GM12878 (cell line): Measurements from ENCODE around the gene MYOM1.

Experiments used
- ETV6 ChIP-seq, 2 experiments: fragments of 450-650 bp in 1 of 2; IDR thresholded peaks in 1 of 2; conservative IDR thresholded peaks in 1 of 2; 2 replicates each; pipeline ENCODE4 v1.6.1; 2014; ENCODE audit warnings: antibody characterized with exemption in 1 of 2, borderline replicate concordance in 1 of 2, low read depth in 1 of 2, mild to moderate bottlenecking in 1 of 2, moderate library complexity in 1 of 2
- FOXK2 ChIP-seq: fragments of 450-650 bp; IDR thresholded peaks from 2 replicates; pipeline ENCODE4 v1.6.1; 2017; ENCODE audit warnings: mild to moderate bottlenecking, moderate library complexity
- JUND ChIP-seq: IDR thresholded peaks from 2 replicates; pipeline ENCODE4 v1.6.1; 2012; ENCODE audit warnings: low read depth, mild to moderate bottlenecking, low read length, improper control_type of control experiment, moderate library complexity
- POLR2AphosphoS5 ChIP-seq: IDR thresholded peaks from 2 replicates; pipeline ENCODE4 v1.6.1; 2011; ENCODE audit warnings: mild to moderate bottlenecking, low read length, inconsistent platforms
- ZNF207 ChIP-seq: fragments of 450-650 bp; IDR thresholded peaks from 2 replicates; pipeline ENCODE4 v1.6.1; 2014; ENCODE audit warnings: antibody characterized with exemption, mild to moderate bottlenecking, borderline replicate concordance
- TF ChIP-seq, protein P1 (sequence below), 3 experiments: IDR thresholded peaks in 2 of 3; conservative IDR thresholded peaks in 1 of 3; 2 replicates each; pipeline ENCODE4 v1.5.1; 2011; ENCODE audit warnings: low read depth in 3 of 3, low read length in 3 of 3, mild to moderate bottlenecking in 3 of 3, control low read depth in 2 of 3, moderate library complexity in 2 of 3, inconsistent platforms in 1 of 3, mixed read lengths in 1 of 3; ENCODE audit not compliant: control insufficient read depth in 2 of 3, insufficient read depth in 1 of 3; ENCODE audit errors: extremely low read depth in 1 of 3
- TF ChIP-seq, protein P2 (sequence below): IDR thresholded peaks from 2 replicates; pipeline ENCODE4 v1.6.1; 2011; ENCODE audit warnings: borderline replicate concordance, low read depth, mild to moderate bottlenecking, moderate library complexity, mixed read lengths, low read length; ENCODE audit not compliant: insufficient read depth; ENCODE audit errors: extremely low read length

DNA sequence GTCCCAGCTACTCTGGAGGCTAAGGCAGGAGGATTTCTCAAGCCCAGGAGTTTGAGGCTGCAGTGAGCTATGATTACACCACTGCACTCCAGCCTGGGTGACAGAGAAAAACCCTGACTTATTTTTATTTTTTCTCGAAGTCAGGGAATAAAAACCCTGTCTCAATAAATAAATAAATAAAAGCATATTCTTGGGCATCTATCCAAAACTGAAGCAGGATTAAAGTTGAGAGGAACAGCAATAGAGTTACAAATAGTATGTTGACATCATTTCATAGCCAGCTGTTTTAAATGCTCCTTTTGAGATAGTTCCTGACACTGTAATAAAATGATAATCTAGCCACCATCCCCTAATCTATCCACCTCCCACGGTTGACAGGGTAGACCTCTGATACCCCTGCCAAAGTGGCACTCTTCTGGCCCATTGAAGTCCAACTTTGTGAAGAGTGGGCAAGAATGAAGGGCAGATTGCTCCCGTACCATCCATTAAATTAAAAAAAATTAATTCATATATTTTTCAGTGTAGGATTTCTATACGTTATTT, 164.5 kb downstream of the MYOM1 start:
- TF ChIP-seq, protein P1, sequence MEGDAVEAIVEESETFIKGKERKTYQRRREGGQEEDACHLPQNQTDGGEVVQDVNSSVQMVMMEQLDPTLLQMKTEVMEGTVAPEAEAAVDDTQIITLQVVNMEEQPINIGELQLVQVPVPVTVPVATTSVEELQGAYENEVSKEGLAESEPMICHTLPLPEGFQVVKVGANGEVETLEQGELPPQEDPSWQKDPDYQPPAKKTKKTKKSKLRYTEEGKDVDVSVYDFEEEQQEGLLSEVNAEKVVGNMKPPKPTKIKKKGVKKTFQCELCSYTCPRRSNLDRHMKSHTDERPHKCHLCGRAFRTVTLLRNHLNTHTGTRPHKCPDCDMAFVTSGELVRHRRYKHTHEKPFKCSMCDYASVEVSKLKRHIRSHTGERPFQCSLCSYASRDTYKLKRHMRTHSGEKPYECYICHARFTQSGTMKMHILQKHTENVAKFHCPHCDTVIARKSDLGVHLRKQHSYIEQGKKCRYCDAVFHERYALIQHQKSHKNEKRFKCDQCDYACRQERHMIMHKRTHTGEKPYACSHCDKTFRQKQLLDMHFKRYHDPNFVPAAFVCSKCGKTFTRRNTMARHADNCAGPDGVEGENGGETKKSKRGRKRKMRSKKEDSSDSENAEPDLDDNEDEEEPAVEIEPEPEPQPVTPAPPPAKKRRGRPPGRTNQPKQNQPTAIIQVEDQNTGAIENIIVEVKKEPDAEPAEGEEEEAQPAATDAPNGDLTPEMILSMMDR (IDR thresholded peaks at IDR 0.05 in 2 of 3, conservative IDR thresholded peaks at IDR 0.05 in 1 of 3; ENCODE audit: control insufficient read depth in 2 of 3, extremely low read depth in 1 of 3, insufficient read depth in 1 of 3, low read depth in 3 of 3, low read length in 3 of 3) = no peak
- no peak for TF ChIP-seq POLR2AphosphoS5
- no peak for TF ChIP-seq ZNF207
- TF ChIP-seq, protein P2, sequence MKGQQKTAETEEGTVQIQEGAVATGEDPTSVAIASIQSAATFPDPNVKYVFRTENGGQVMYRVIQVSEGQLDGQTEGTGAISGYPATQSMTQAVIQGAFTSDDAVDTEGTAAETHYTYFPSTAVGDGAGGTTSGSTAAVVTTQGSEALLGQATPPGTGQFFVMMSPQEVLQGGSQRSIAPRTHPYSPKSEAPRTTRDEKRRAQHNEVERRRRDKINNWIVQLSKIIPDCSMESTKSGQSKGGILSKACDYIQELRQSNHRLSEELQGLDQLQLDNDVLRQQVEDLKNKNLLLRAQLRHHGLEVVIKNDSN = no peak
- TF ChIP-seq JUND = no peak
- TF ChIP-seq ETV6 (conservative IDR thresholded peaks at IDR 0.05 in 1 of 2, IDR thresholded peaks at IDR 0.05 in 1 of 2; ENCODE audit: borderline replicate concordance in 1 of 2, low read depth in 1 of 2) = no peak
- TF ChIP-seq FOXK2 = no peak
